ENCODE data around the gene GSTP1. TPM values are rescaled to one million over a fixed set of nuclear protein-coding genes. Genes with fewer than 3 reads are reported as not detected.
"Not testable (repeated sequence)": the region's sequence is repeated elsewhere in the genome, so short reads cannot be mapped to it uniquely, and the experiment has no call there.

GSTP1 gene
- polyA plus RNA-seq, 1 donor (not counting 4 experiments of a cell fraction or from before 2014, with no cell fraction given), result 1,575 TPM

- H3K27ac ChIP-seq (ENCODE audit: control insufficient read depth, insufficient read depth, low read length); H4K20me1 ChIP-seq (ENCODE audit: control insufficient read depth, extremely low read depth, insufficient read depth, low read length); H3K9me3 ChIP-seq (ENCODE audit: control insufficient read depth, low read depth, low read length); H3K36me3 ChIP-seq (ENCODE audit: control insufficient read depth in 2 of 2, extremely low read depth in 1 of 2, insufficient read depth in 2 of 2, low read length in 2 of 2); H3K27me3 ChIP-seq (ENCODE audit: control insufficient read depth, extremely low read depth, insufficient read depth, low read length); H3K4me1 ChIP-seq (ENCODE audit: control insufficient read depth, extremely low read depth, insufficient read depth, low read length); FAIRE-seq; H3K9me1 ChIP-seq (ENCODE audit: control insufficient read depth, extremely low read depth, insufficient read depth, low read length); H3K9ac ChIP-seq (ENCODE audit: control insufficient read depth, extremely low read depth, insufficient read depth, low read length); DNase-seq (ENCODE audit: low read depth, low spot score); dilution Hi-C loops (cut with MboI; ENCODE audit: extremely low pct_ligation_motif_present, low sequenced_read_pairs); H3K4me3 ChIP-seq (ENCODE audit: control insufficient read depth in 2 of 3, extremely low read depth in 1 of 3, insufficient read depth in 2 of 3, low read depth in 1 of 3, low read length in 3 of 3); H3K4me2 ChIP-seq (ENCODE audit: control insufficient read depth, extremely low read depth, insufficient read depth, low read depth, low read length); H3K79me2 ChIP-seq (ENCODE audit: control insufficient read depth, insufficient read depth, low read length); H2AFZ ChIP-seq (ENCODE audit: control insufficient read depth, low read length): not testable (repeated sequence)
Observed at GRCh38 chr11:67626131-67626833, 42.7 kb downstream of the GSTP1 start.

GRCh38 chr11:67626970-67627369, 43.4 kb downstream of the GSTP1 start:
- H3K4me3 ChIP-seq (ENCODE audit: control insufficient read depth in 2 of 3, extremely low read depth in 1 of 3, insufficient read depth in 2 of 3, low read depth in 1 of 3, low read length in 3 of 3), result no peak overlapping the region
- no peaks in the 10 kb centered on the region for H3K9me3 ChIP-seq (ENCODE audit: control insufficient read depth, low read depth, low read length)
- H2AFZ ChIP-seq (ENCODE audit: control insufficient read depth, low read length), result no peak overlapping the region
- no peaks in the 10 kb centered on the region for H4K20me1 ChIP-seq (ENCODE audit: control insufficient read depth, extremely low read depth, insufficient read depth, low read length)
- peaks cover 6% of the 10 kb centered on the region for H3K4me1 ChIP-seq (ENCODE audit: control insufficient read depth, extremely low read depth, insufficient read depth, low read length)
- no peaks in the 10 kb centered on the region for H3K9me1 ChIP-seq (ENCODE audit: control insufficient read depth, extremely low read depth, insufficient read depth, low read length)
- H3K27ac ChIP-seq (ENCODE audit: control insufficient read depth, insufficient read depth, low read length), result no peak overlapping the region
- H3K9ac ChIP-seq (ENCODE audit: control insufficient read depth, extremely low read depth, insufficient read depth, low read length), result no peak overlapping the region
- dilution Hi-C loops (cut with MboI; ENCODE audit: extremely low pct_ligation_motif_present, low sequenced_read_pairs), result no loop called here
- no peaks in the 10 kb centered on the region for H3K36me3 ChIP-seq (ENCODE audit: control insufficient read depth in 2 of 2, extremely low read depth in 1 of 2, insufficient read depth in 2 of 2, low read length in 2 of 2)
- FAIRE-seq (no peak), DNase-seq (ENCODE audit: low read depth, low spot score) (no peak)
- TF ChIP-seq CTCF (optimal IDR thresholded peaks at IDR 0.05 in 1 of 3, IDR thresholded peaks at IDR 0.05 in 1 of 3, conservative IDR thresholded peaks at IDR 0.05 in 1 of 3; ENCODE audit: extremely low read depth in 1 of 3, insufficient read depth in 2 of 3, low read length in 3 of 3), result no peak
- no peak for TF ChIP-seq EZH2 (IDR thresholded peaks at IDR 0.05; ENCODE audit: low read length)
- no peaks in the 10 kb centered on the region for H3K79me2 ChIP-seq (ENCODE audit: control insufficient read depth, insufficient read depth, low read length)
- H3K27me3 ChIP-seq (ENCODE audit: control insufficient read depth, extremely low read depth, insufficient read depth, low read length), result no peaks in the 10 kb centered on the region
- H3K4me2 ChIP-seq (ENCODE audit: control insufficient read depth, extremely low read depth, insufficient read depth, low read depth, low read length), result no peak overlapping the region

GRCh38 chr11:67627441-67627811, 43.8 kb downstream of the GSTP1 start:
- DNase-seq (ENCODE audit: low read depth, low spot score) (no peak), FAIRE-seq (no peak)
- Histone ChIP-seq H3K9me1 (ENCODE audit: control insufficient read depth, extremely low read depth, insufficient read depth, low read length) (no peaks in the 10 kb centered on the region), H3K36me3 (ENCODE audit: control insufficient read depth in 2 of 2, extremely low read depth in 1 of 2, insufficient read depth in 2 of 2, low read length in 2 of 2) (no peaks in the 10 kb centered on the region), H3K27me3 (ENCODE audit: control insufficient read depth, extremely low read depth, insufficient read depth, low read length) (no peaks in the 10 kb centered on the region), H3K4me2 (ENCODE audit: control insufficient read depth, extremely low read depth, insufficient read depth, low read depth, low read length) (no peak overlapping the region), H4K20me1 (ENCODE audit: control insufficient read depth, extremely low read depth, insufficient read depth, low read length) (no peaks in the 10 kb centered on the region), H3K9ac (ENCODE audit: control insufficient read depth, extremely low read depth, insufficient read depth, low read length) (no peak overlapping the region), H3K4me3 (ENCODE audit: control insufficient read depth in 2 of 3, extremely low read depth in 1 of 3, insufficient read depth in 2 of 3, low read depth in 1 of 3, low read length in 3 of 3) (no peak overlapping the region), H3K9me3 (ENCODE audit: control insufficient read depth, low read depth, low read length) (no peaks in the 10 kb centered on the region), H3K27ac (ENCODE audit: control insufficient read depth, insufficient read depth, low read length) (no peak overlapping the region), H3K79me2 (ENCODE audit: control insufficient read depth, insufficient read depth, low read length) (no peaks in the 10 kb centered on the region), H3K4me1 (ENCODE audit: control insufficient read depth, extremely low read depth, insufficient read depth, low read length) (peaks cover 6% of the 10 kb centered on the region), H2AFZ (ENCODE audit: control insufficient read depth, low read length) (no peak overlapping the region)
- dilution Hi-C loops (cut with MboI; ENCODE audit: extremely low pct_ligation_motif_present, low sequenced_read_pairs), result no loop called here
- TF ChIP-seq CTCF (optimal IDR thresholded peaks at IDR 0.05 in 1 of 3, IDR thresholded peaks at IDR 0.05 in 1 of 3, conservative IDR thresholded peaks at IDR 0.05 in 1 of 3; ENCODE audit: extremely low read depth in 1 of 3, insufficient read depth in 2 of 3, low read length in 3 of 3) (no peak), EZH2 (IDR thresholded peaks at IDR 0.05; ENCODE audit: low read length) (no peak)

Measured in keratinocyte (primary cell).